H1 (cell line): ENCODE data around the gene MCAT. TPM values are rescaled to one million over a fixed set of nuclear protein-coding genes. Genes with fewer than 3 reads are reported as not detected.

ENCODE experiments used
- CBX5 ChIP-seq: fragments of 300-800, 300-1000 bp; sonication (generic); IDR thresholded peaks from 2 replicates; pipeline ENCODE4 v1.7.1; 2016; ENCODE audit warnings: antibody characterized with exemption, low read length, low read depth
- CHD1 ChIP-seq: IDR thresholded peaks from 2 replicates; pipeline ENCODE4 v1.6.1; 2012; ENCODE audit warnings: low read depth, low read length, improper control_type of control experiment
- E2F6 ChIP-seq: IDR thresholded peaks from 2 replicates; pipeline ENCODE4 v1.6.1; 2012; ENCODE audit warnings: inconsistent platforms
- GABPA ChIP-seq: IDR thresholded peaks from 2 replicates; pipeline ENCODE4 v1.6.1; 2011; ENCODE audit warnings: mild to moderate bottlenecking, low read length, moderate library complexity, borderline replicate concordance; ENCODE audit not compliant: insufficient read depth
- MAX ChIP-seq: IDR thresholded peaks from 2 replicates; pipeline ENCODE4 v1.6.1; 2012; ENCODE audit warnings: inconsistent platforms
- SIRT6 ChIP-seq: IDR thresholded peaks from one replicate; pipeline ENCODE4 v1.7.1; 2012; ENCODE audit warnings: low read length, inconsistent platforms
- SIX5 ChIP-seq: IDR thresholded peaks from 2 replicates; pipeline ENCODE4 v1.6.1; 2011; ENCODE audit warnings: mild to moderate bottlenecking, low read depth, low read length
- polyA plus RNA-seq, 7 experiments: library from polyadenylated mRNA; depleted of rRNA in 3 of 7; stranded (reverse) in 5 of 7; unstranded in 2 of 7; fragments of >200 nt in 5 of 7; fragments of 200-250 nt in 2 of 7; gene quantifications; 1 replicate in 5 of 7; 2 replicates in 1 of 7; 4 replicates in 1 of 7; pipeline versions ENCODE4 v1.2.1 to v1.2.3, GENCODE V29; 2011 to 2013; ENCODE audit warnings: missing spikeins in 2 of 7, mixed read lengths in 2 of 7
- total RNA-seq: library from RNA; stranded (reverse); fragmentation: NEBNext Ultra II Directional; extraction: Animal tissue kit (Norgen Biotek cat#: 25700); gene quantifications from 2 replicates; pipeline ENCODE4 v1.2.1, GENCODE V29; 2021

MCAT gene
- total and polyA plus RNA-seq, 2 of the 8 experiments (the other 6 are each of a cell fraction or from before 2014, with no cell fraction given): 15.8 to 17.4 TPM

DNA sequence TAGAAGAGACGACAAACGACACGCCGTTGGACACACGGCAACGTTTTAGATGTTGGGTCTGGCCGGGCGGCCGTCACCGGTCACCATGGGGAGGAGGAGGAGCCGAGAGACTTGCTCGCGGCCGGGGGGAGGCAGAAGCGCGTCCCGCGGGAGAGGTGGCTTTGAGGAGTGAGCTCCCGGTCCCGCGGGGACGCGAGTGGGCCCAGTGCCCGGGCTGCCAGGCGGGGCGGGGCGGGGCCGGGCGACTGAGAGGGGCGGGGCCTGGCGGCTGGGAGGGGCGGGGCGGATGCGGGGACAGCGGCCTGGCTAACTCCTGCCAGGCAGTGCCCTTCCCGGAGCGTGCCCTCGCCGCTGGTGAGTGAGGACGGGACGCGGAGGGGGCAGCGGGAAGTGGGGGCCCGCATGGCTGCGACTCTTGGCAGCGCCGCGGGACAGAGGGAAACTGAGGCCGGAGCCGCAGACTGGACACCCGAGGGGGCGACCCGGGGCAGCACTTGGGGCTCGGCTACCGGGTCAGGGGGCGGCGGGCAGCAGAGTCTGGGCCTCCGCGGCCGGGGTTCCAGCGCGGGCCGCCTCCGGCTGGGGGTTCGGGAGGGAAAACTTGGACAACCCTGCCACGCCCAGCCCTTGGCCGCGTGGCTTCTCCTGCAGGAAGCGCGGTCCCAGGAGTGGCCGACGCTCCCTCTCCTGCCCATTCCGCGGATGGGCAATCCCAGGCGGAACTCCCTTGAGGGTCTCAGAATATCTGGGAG lies 8.2 kb upstream of the MCAT start, which contains the start of gene TSPO (continued):
- TF ChIP-seq E2F6: peak; percentile 92
- no peak for TF ChIP-seq CBX5
- no peak for TF ChIP-seq SIRT6
- no peak for TF ChIP-seq SIX5
- TF ChIP-seq CHD1: no peak
- 0 out of 2 replicates have a peak, but pooled peaks have one; percentile 0 for TF ChIP-seq GABPA
- peak; percentile 90 for TF ChIP-seq MAX
